KOPT-K1 (cell line): ENCODE data around the gene STMN3.
A peak's percentile ranks its signal among the peaks of the same experiment; 100 is the strongest.

ENCODE experiments used
- H3K27ac ChIP-seq: fragments of 200-600 bp; sonication (generic); 2 replicates; pipeline ENCODE4 v1.5.1; 2016; ENCODE audit warnings: antibody characterized with exemption, mild to moderate bottlenecking, low read depth, low read length; ENCODE audit not compliant: poor library complexity, severe bottlenecking
- H3K36me3 ChIP-seq: fragments of 200-600 bp; sonication (generic); 2 replicates; pipeline ENCODE4 v1.5.1; 2017; ENCODE audit warnings: antibody characterized with exemption, mild to moderate bottlenecking, low read length, moderate library complexity; ENCODE audit not compliant: insufficient read depth
- H3K9me3 ChIP-seq: fragments of 200-600 bp; sonication (generic); 2 replicates; pipeline ENCODE4 v1.5.1; 2017; ENCODE audit warnings: antibody characterized with exemption, low read length, mild to moderate bottlenecking; ENCODE audit not compliant: insufficient read depth, poor library complexity, severe bottlenecking

The STMN3 gene

GRCh38 chr20:63653041-63653973, at the start of gene STMN3:
Gene STMN3 (minus strand): TSS chr20:63653424. CDS start chr20:63653345, 79 bp downstream.
- Histone ChIP-seq H3K36me3 (peaks cover 11% of the 10 kb centered on the region), H3K9me3 (no peaks in the 10 kb centered on the region), H3K27ac (peak within 1 kb of the TSS; percentile 92)

GRCh38 chr20:63702036-63702665, 48.9 kb upstream of the STMN3 start:
- Histone ChIP-seq H3K9me3 (no peaks in the 10 kb centered on the region), H3K27ac (no peak overlapping the region), H3K36me3 (peaks cover 54% of the 10 kb centered on the region)

GRCh38 chr20:63701329-63702035, 48.3 kb upstream of the STMN3 start:
- Histone ChIP-seq H3K9me3 (no peaks in the 10 kb centered on the region), H3K36me3 (peaks cover 56% of the 10 kb centered on the region), H3K27ac (no peak overlapping the region)

- H3K27ac ChIP-seq: no peak overlapping the region
- H3K36me3 ChIP-seq: peaks cover 54% of the 10 kb centered on the region
- no peaks in the 10 kb centered on the region for H3K9me3 ChIP-seq
These were observed 47.8 kb upstream of the STMN3 start for GRCh38 chr20:63701051-63701328.

GRCh38 chr20:63700199-63701050, 47.2 kb upstream of the STMN3 start:
- Histone ChIP-seq H3K9me3 (no peaks in the 10 kb centered on the region), H3K27ac (no peak overlapping the region), H3K36me3 (peaks cover 54% of the 10 kb centered on the region)

GRCh38 chr20:63699466-63700198, 46.4 kb upstream of the STMN3 start:
- Histone ChIP-seq H3K9me3 (no peaks in the 10 kb centered on the region), H3K27ac (no peak overlapping the region), H3K36me3 (peaks cover 52% of the 10 kb centered on the region)

GRCh38 chr20:63698739-63699465, 45.7 kb upstream of the STMN3 start:
- no peak overlapping the region for H3K27ac ChIP-seq
- H3K36me3 ChIP-seq: peaks cover 50% of the 10 kb centered on the region
- H3K9me3 ChIP-seq: no peaks in the 10 kb centered on the region

- Histone ChIP-seq H3K9me3 (no peaks in the 10 kb centered on the region), H3K36me3 (peaks cover 42% of the 10 kb centered on the region; the same call in 1 of the 2 replicates), H3K27ac (no peak overlapping the region)
These were observed 44.8 kb upstream of the STMN3 start for GRCh38 chr20:63697868-63698545.

- Histone ChIP-seq H3K36me3 (peaks cover 40% of the 10 kb centered on the region; the same call in 1 of the 2 replicates), H3K27ac (no peak overlapping the region), H3K9me3 (no peaks in the 10 kb centered on the region)
These were observed 44.2 kb upstream of the STMN3 start for GRCh38 chr20:63697357-63697867.

GRCh38 chr20:63696628-63697356, 43.6 kb upstream of the STMN3 start, which contains the start of gene TNFRSF6B:
Gene TNFRSF6B (plus strand): TSS chr20:63696652. CDS start chr20:63696768, 116 bp downstream.
- H3K9me3 ChIP-seq: no peaks in the 10 kb centered on the region
- peaks cover 40% of the 10 kb centered on the region; the same call in 1 of the 2 replicates for H3K36me3 ChIP-seq
- H3K27ac ChIP-seq: no peak within 1 kb of the TSS

- Histone ChIP-seq H3K27ac (no peak overlapping the region), H3K9me3 (no peaks in the 10 kb centered on the region), H3K36me3 (peaks cover 40% of the 10 kb centered on the region; the same call in 1 of the 2 replicates)
These were observed 43.0 kb upstream of the STMN3 start for GRCh38 chr20:63696306-63696627.

- Histone ChIP-seq H3K36me3 (peaks cover 40% of the 10 kb centered on the region; the same call in 1 of the 2 replicates), H3K27ac (no peak overlapping the region), H3K9me3 (no peaks in the 10 kb centered on the region)
These were observed 42.4 kb upstream of the STMN3 start for GRCh38 chr20:63695424-63696305.
